OCI-LY3 (cell line): Measurements from ENCODE around the gene ACRBP.
A peak's percentile ranks its signal among the peaks of the same experiment; 100 is the strongest.

Experiments used
- H2AFZ ChIP-seq: fragments of 200-600, 300-600 bp; shearing (Covaris generic); 2 replicates; pipeline ENCODE4 v1.6.0; 2014; ENCODE audit warnings: antibody characterized with exemption, low read depth, low read length
- H3K27ac ChIP-seq: fragments of 200-600, 300-600 bp; sonication (generic); 2 replicates; pipeline ENCODE4 v1.5.1; 2014; ENCODE audit warnings: mild to moderate bottlenecking, low read length, moderate library complexity, mixed read lengths
- H3K27me3 ChIP-seq: fragments of 200-600, 300-600 bp; sonication (generic); 2 replicates; pipeline ENCODE4 v1.6.1; 2014; ENCODE audit warnings: low read depth, low read length, mixed read lengths
- H3K36me3 ChIP-seq: fragments of 200-600, 300-600 bp; sonication (generic); replicated peaks from 2 replicates; pipeline ENCODE3; 2014; ENCODE audit warnings: low read depth, low read length, mixed read lengths
- H3K4me1 ChIP-seq: fragments of 300-600, 200-600 bp; sonication (generic); 2 replicates; pipeline ENCODE4 v1.6.1; 2014; ENCODE audit warnings: low read length, mixed read lengths
- H3K4me2 ChIP-seq: fragments of 200-600, 300-600 bp; sonication (generic); 2 replicates; pipeline ENCODE4 v1.6.1; 2014; ENCODE audit warnings: low read length, mixed read lengths
- H3K4me3 ChIP-seq: fragments of 300-600, 200-600 bp; sonication (generic); 2 replicates; pipeline ENCODE4 v1.5.1; 2014; ENCODE audit warnings: antibody characterized with exemption, mild to moderate bottlenecking, low read length, moderate library complexity
- H3K79me2 ChIP-seq: fragments of 300-600, 200-600 bp; shearing (Covaris generic); 2 replicates; pipeline ENCODE4 v1.6.1; 2014; ENCODE audit warnings: mild to moderate bottlenecking, low read length, mixed read lengths
- H3K9ac ChIP-seq: fragments of 300-600, 200-600 bp; shearing (Covaris generic); 2 replicates; pipeline ENCODE4 v1.6.0; 2014; ENCODE audit warnings: mild to moderate bottlenecking, low read length, moderate library complexity
- H3K9me3 ChIP-seq: fragments of 200-600, 300-600 bp; shearing (Covaris generic); 2 replicates; pipeline ENCODE4 v1.6.1; 2014; ENCODE audit warnings: low read length, mixed read lengths; ENCODE audit not compliant: insufficient read depth
- H4K20me1 ChIP-seq: fragments of 200-600, 300-600 bp; sonication (generic); 2 replicates; pipeline ENCODE4 v1.6.1; 2016; ENCODE audit warnings: low read length, mixed read lengths; ENCODE audit not compliant: insufficient read depth
- CTCF ChIP-seq: fragments of 200-600, 300-600 bp; sonication (generic); IDR thresholded peaks from 2 replicates; pipeline ENCODE4 v1.5.1; 2014; ENCODE audit warnings: antibody characterized with exemption, low read length, low read depth
- EZH2phosphoT487 ChIP-seq: fragments of 200-600 bp; shearing (Covaris generic); IDR thresholded peaks from 2 replicates; pipeline ENCODE4 v1.6.1; 2018; ENCODE audit warnings: antibody characterized with exemption, mixed run types, low read depth

The ACRBP gene

GRCh38 chr12:6612652-6613014 is 34.6 kb downstream of the ACRBP start:
- H3K9me3 ChIP-seq, result no peaks in the 10 kb centered on the region
- H3K4me3 ChIP-seq, result no peak overlapping the region
- peaks cover 20% of the 10 kb centered on the region for H3K4me1 ChIP-seq

GRCh38 chr12:6612247-6612646 is 35.0 kb downstream of the ACRBP start:
- H3K4me1 ChIP-seq, result peaks cover 21% of the 10 kb centered on the region
- no peaks in the 10 kb centered on the region for H3K79me2 ChIP-seq
- H4K20me1 ChIP-seq, result no peaks in the 10 kb centered on the region
- H3K4me2 ChIP-seq, result peak overlapping the region; percentile 32; the same call in 1 of the 2 replicates
- H3K36me3 ChIP-seq, result no peaks in the 10 kb centered on the region
- no peak overlapping the region for H2AFZ ChIP-seq
- H3K27me3 ChIP-seq, result no peaks in the 10 kb centered on the region
- no peak overlapping the region for H3K4me3 ChIP-seq
- no peak overlapping the region for H3K27ac ChIP-seq
- no peak overlapping the region for H3K9ac ChIP-seq
- TF ChIP-seq CTCF (no peak), EZH2phosphoT487 (no peak)
- no peaks in the 10 kb centered on the region for H3K9me3 ChIP-seq

More at GRCh38 chr12:6612652-6613014, 34.6 kb downstream of the ACRBP start:
- 0 out of 2 replicates have a peak overlapping the region, but pooled peaks have one; percentile 54 for H2AFZ ChIP-seq
- peak overlapping the region; percentile 32 for H3K4me2 ChIP-seq
- H3K79me2 ChIP-seq, result no peaks in the 10 kb centered on the region
- no peaks in the 10 kb centered on the region for H4K20me1 ChIP-seq
- no peaks in the 10 kb centered on the region for H3K36me3 ChIP-seq
- no peaks in the 10 kb centered on the region for H3K27me3 ChIP-seq
- H3K9ac ChIP-seq, result no peak overlapping the region
- H3K27ac ChIP-seq, result no peak overlapping the region
- TF ChIP-seq CTCF, result no peak
- TF ChIP-seq EZH2phosphoT487, result no peak

- H3K9me3 ChIP-seq, result no peaks in the 10 kb centered on the region
- H3K27ac ChIP-seq, result peak overlapping the region; percentile 27; the same call in 1 of the 2 replicates
- TF ChIP-seq EZH2phosphoT487 (no peak), CTCF (no peak)
- H2AFZ ChIP-seq, result no peak overlapping the region
- peaks cover 28% of the 10 kb centered on the region for H3K79me2 ChIP-seq
- peaks cover 22% of the 10 kb centered on the region for H3K36me3 ChIP-seq
- H3K9ac ChIP-seq, result no peak overlapping the region
- no peak overlapping the region for H3K4me2 ChIP-seq
- H3K4me3 ChIP-seq, result no peak overlapping the region
- peaks cover 38% of the 10 kb centered on the region for H3K4me1 ChIP-seq
- H4K20me1 ChIP-seq, result peaks cover 23% of the 10 kb centered on the region
- no peaks in the 10 kb centered on the region for H3K27me3 ChIP-seq
Observed at GRCh38 chr12:6608592-6609281, 38.5 kb downstream of the ACRBP start.

- Histone ChIP-seq H3K4me1 (peaks cover 35% of the 10 kb centered on the region), H3K27ac (no peak overlapping the region; the same call in 1 of the 2 replicates), H3K9ac (no peak overlapping the region), H3K9me3 (no peaks in the 10 kb centered on the region), H2AFZ (peak overlapping the region; percentile 66; the same call in 1 of the 2 replicates), H3K79me2 (peaks cover 35% of the 10 kb centered on the region), H3K36me3 (peaks cover 27% of the 10 kb centered on the region), H3K4me2 (peak overlapping the region; percentile 98), H3K27me3 (no peaks in the 10 kb centered on the region), H3K4me3 (0 out of 2 replicates have a peak overlapping the region, but pooled peaks have one; percentile 40), H4K20me1 (peaks cover 28% of the 10 kb centered on the region)
- TF ChIP-seq CTCF, result no peak
- TF ChIP-seq EZH2phosphoT487, result no peak
Observed at GRCh38 chr12:6607751-6608591, 39.3 kb downstream of the ACRBP start.
